ENCODE measurements around the gene CCDC107. TPM values are rescaled to one million over a fixed set of nuclear protein-coding genes. Genes with fewer than 3 reads are reported as not detected.

Gene CCDC107
- total and polyA plus RNA-seq, 2 experiments from 2014 or later = 6.9 to 18.4 TPM

DNA sequence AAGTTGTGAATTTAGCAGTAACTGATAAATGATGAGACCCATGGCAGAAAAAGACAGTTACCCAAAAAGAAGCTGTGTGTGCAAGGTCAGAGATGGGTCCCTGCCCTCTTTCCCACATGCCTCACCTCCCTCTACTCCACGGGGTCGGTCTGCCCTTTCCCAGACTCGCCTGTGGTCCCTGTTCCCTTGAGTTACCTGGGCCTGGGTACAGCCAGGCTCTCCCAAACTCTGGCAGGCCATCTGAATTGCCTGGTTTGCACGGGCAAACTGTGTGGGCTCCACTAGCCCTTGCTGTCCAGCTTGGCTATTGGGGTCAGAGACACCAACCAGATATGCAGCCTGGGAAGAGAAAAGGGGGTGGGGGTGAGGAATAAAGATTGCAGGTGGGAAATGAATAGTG lies 50.1 kb downstream of the CCDC107 start:
- no peak overlapping the region; the same call in 2 of the 3 replicates for H3K4me3 Mint-ChIP-seq
- DNase-seq (ENCODE audit: low spot score) (no peak), ATAC-seq (no peak)
- H3K36me3 Mint-ChIP-seq (ENCODE audit: low read depth) = peaks cover 63% of the 10 kb centered on the region
- H3K4me2 ChIP-seq = no peak overlapping the region
- H4K20me1 ChIP-seq (replicated peaks; ENCODE audit: insufficient read depth) = peaks cover 2% of the 10 kb centered on the region
- no peak overlapping the region for H3K27ac Mint-ChIP-seq
- no peaks in the 10 kb centered on the region for H3K4me1 ChIP-seq (ENCODE audit: insufficient read depth)
- no peak overlapping the region for H2AFZ ChIP-seq
- no peak overlapping the region for H3K4me3 ChIP-seq
- no peaks in the 10 kb centered on the region for H3K27me3 ChIP-seq (ENCODE audit: insufficient read depth)
- H3K79me2 ChIP-seq (replicated peaks; ENCODE audit: insufficient read depth) = no peaks in the 10 kb centered on the region
- no peaks in the 10 kb centered on the region for H3K4me1 Mint-ChIP-seq
- H3K36me3 ChIP-seq (ENCODE audit: insufficient read depth) = peaks cover 28% of the 10 kb centered on the region
- no peak overlapping the region for H3K27ac ChIP-seq (ENCODE audit: low read depth)
- H3K27me3 Mint-ChIP-seq (ENCODE audit: insufficient read depth, low read depth, poor library complexity) = peaks cover 7% of the 10 kb centered on the region
- TF ChIP-seq CREB1 (CRISPR knock-in tag; IDR thresholded peaks at IDR 0.05; ENCODE audit: low read depth) (no peak), EZH2phosphoT487 (IDR thresholded peaks at IDR 0.05; ENCODE audit: unreplicated experiment) (no peak)
- H3K9me2 ChIP-seq (ENCODE audit: insufficient read depth) = no peaks in the 10 kb centered on the region
- no peaks in the 10 kb centered on the region for H3K9me3 Mint-ChIP-seq
- 0 out of 2 replicates have a peak, but pooled peaks cover 2% of the 10 kb centered on the region for H3F3A ChIP-seq (replicated peaks; ENCODE audit: low read depth)

DNA sequence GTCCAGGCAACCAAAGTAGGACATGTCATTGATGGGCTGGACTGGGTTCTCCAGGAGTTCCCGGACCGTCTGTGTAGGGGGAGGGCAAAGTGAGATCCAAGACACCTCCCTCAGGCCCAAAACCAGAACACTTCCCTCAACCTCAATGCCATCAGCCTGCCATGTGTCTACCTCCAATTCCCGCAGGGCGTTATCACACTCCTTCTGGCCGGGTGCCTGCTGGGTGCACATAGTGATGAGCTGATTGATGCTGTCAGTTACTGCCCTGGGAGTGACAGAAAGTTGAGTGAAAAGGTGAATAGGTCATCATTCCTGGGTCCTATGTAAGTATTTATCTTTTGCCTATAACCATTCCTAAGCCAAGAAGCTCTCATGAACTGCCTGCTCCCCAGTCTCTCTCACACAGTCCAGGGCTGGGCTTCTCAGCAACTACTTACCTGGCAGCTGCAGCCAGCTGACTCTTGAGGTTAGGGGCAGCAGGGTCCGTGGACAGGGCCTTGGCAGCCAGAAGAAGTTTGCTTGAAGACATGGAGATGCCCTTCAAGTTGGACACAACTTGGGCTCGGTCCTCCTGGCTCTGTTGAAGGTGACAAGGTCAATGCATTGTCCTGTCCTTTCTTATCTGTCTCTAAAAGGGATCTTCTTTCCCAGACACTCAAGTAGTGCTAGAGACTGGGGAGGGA lies 52.9 kb downstream of the CCDC107 start:
- H3K27ac ChIP-seq (ENCODE audit: low read depth) = no peak overlapping the region
- peaks cover 47% of the 10 kb centered on the region for H3K36me3 ChIP-seq (ENCODE audit: insufficient read depth)
- Mint-ChIP-seq H3K4me1 (peaks cover 4% of the 10 kb centered on the region; the same call in 2 of the 3 replicates), H3K27ac (no peak overlapping the region), H3K9me3 (no peaks in the 10 kb centered on the region), H3K36me3 (ENCODE audit: low read depth) (peaks cover 82% of the 10 kb centered on the region), H3K27me3 (ENCODE audit: insufficient read depth, low read depth, poor library complexity) (peaks cover 6% of the 10 kb centered on the region), H3K4me3 (no peak overlapping the region)
- no peaks in the 10 kb centered on the region for H3K79me2 ChIP-seq (replicated peaks; ENCODE audit: insufficient read depth)
- H3K9me2 ChIP-seq (ENCODE audit: insufficient read depth) = no peaks in the 10 kb centered on the region
- H3K4me1 ChIP-seq (ENCODE audit: insufficient read depth) = no peaks in the 10 kb centered on the region
- ATAC-seq (no peak), DNase-seq (ENCODE audit: low spot score) (no peak)
- no peaks in the 10 kb centered on the region for H3K27me3 ChIP-seq (ENCODE audit: insufficient read depth)
- no peak overlapping the region for H3K4me2 ChIP-seq
- no peak overlapping the region for H3K4me3 ChIP-seq
- no peak overlapping the region for H2AFZ ChIP-seq
- H3F3A ChIP-seq (replicated peaks; ENCODE audit: low read depth) = 0 out of 2 replicates have a peak, but pooled peaks cover 3% of the 10 kb centered on the region
- H4K20me1 ChIP-seq (replicated peaks; ENCODE audit: insufficient read depth) = peaks cover 6% of the 10 kb centered on the region
- TF ChIP-seq POLR2AphosphoS5 (IDR thresholded peaks at IDR 0.05; ENCODE audit: low read depth) (no peak), STAT1 (IDR thresholded peaks at IDR 0.05; ENCODE audit: unreplicated experiment) (no peak), NANOG (IDR thresholded peaks at IDR 0.05; ENCODE audit: borderline replicate concordance) (no peak), EZH2phosphoT487 (IDR thresholded peaks at IDR 0.05; ENCODE audit: unreplicated experiment) (no peak), JUNB (IDR thresholded peaks at IDR 0.05; ENCODE audit: unreplicated experiment) (no peak), CREB1 (CRISPR knock-in tag; IDR thresholded peaks at IDR 0.05; ENCODE audit: low read depth) (no peak), EZH2 (IDR thresholded peaks at IDR 0.05; ENCODE audit: low read depth, unreplicated experiment) (no peak), ZNF331 (CRISPR knock-in tag; IDR thresholded peaks at IDR 0.05; ENCODE audit: low read depth) (no peak)
- TF ChIP-seq, protein P1, sequence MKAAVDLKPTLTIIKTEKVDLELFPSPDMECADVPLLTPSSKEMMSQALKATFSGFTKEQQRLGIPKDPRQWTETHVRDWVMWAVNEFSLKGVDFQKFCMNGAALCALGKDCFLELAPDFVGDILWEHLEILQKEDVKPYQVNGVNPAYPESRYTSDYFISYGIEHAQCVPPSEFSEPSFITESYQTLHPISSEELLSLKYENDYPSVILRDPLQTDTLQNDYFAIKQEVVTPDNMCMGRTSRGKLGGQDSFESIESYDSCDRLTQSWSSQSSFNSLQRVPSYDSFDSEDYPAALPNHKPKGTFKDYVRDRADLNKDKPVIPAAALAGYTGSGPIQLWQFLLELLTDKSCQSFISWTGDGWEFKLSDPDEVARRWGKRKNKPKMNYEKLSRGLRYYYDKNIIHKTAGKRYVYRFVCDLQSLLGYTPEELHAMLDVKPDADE (IDR thresholded peaks at IDR 0.05) = no peak
- TF ChIP-seq, protein P2, sequence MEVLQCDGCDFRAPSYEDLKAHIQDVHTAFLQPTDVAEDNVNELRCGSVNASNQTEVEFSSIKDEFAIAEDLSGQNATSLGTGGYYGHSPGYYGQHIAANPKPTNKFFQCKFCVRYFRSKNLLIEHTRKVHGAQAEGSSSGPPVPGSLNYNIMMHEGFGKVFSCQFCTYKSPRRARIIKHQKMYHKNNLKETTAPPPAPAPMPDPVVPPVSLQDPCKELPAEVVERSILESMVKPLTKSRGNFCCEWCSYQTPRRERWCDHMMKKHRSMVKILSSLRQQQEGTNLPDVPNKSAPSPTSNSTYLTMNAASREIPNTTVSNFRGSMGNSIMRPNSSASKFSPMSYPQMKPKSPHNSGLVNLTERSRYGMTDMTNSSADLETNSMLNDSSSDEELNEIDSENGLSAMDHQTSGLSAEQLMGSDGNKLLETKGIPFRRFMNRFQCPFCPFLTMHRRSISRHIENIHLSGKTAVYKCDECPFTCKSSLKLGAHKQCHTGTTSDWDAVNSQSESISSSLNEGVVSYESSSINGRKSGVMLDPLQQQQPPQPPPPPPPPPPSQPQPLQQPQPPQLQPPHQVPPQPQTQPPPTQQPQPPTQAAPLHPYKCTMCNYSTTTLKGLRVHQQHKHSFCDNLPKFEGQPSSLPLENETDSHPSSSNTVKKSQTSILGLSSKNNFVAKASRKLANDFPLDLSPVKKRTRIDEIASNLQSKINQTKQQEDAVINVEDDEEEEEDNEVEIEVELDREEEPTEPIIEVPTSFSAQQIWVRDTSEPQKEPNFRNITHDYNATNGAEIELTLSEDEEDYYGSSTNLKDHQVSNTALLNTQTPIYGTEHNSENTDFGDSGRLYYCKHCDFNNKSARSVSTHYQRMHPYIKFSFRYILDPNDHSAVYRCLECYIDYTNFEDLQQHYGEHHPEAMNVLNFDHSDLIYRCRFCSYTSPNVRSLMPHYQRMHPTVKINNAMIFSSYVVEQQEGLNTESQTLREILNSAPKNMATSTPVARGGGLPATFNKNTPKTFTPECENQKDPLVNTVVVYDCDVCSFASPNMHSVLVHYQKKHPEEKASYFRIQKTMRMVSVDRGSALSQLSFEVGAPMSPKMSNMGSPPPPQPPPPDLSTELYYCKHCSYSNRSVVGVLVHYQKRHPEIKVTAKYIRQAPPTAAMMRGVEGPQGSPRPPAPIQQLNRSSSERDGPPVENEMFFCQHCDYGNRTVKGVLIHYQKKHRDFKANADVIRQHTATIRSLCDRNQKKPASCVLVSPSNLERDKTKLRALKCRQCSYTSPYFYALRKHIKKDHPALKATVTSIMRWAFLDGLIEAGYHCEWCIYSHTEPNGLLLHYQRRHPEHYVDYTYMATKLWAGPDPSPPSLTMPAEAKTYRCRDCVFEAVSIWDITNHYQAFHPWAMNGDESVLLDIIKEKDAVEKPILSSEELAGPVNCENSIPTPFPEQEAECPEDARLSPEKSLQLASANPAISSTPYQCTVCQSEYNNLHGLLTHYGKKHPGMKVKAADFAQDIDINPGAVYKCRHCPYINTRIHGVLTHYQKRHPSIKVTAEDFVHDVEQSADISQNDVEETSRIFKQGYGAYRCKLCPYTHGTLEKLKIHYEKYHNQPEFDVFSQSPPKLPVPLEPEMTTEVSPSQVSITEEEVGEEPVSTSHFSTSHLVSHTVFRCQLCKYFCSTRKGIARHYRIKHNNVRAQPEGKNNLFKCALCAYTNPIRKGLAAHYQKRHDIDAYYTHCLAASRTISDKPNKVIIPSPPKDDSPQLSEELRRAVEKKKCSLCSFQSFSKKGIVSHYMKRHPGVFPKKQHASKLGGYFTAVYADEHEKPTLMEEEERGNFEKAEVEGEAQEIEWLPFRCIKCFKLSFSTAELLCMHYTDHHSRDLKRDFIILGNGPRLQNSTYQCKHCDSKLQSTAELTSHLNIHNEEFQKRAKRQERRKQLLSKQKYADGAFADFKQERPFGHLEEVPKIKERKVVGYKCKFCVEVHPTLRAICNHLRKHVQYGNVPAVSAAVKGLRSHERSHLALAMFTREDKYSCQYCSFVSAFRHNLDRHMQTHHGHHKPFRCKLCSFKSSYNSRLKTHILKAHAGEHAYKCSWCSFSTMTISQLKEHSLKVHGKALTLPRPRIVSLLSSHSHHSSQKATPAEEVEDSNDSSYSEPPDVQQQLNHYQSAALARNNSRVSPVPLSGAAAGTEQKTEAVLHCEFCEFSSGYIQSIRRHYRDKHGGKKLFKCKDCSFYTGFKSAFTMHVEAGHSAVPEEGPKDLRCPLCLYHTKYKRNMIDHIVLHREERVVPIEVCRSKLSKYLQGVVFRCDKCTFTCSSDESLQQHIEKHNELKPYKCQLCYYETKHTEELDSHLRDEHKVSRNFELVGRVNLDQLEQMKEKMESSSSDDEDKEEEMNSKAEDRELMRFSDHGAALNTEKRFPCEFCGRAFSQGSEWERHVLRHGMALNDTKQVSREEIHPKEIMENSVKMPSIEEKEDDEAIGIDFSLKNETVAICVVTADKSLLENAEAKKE (CRISPR knock-in tag; IDR thresholded peaks at IDR 0.05) = no peak
- TF ChIP-seq, protein P3, sequence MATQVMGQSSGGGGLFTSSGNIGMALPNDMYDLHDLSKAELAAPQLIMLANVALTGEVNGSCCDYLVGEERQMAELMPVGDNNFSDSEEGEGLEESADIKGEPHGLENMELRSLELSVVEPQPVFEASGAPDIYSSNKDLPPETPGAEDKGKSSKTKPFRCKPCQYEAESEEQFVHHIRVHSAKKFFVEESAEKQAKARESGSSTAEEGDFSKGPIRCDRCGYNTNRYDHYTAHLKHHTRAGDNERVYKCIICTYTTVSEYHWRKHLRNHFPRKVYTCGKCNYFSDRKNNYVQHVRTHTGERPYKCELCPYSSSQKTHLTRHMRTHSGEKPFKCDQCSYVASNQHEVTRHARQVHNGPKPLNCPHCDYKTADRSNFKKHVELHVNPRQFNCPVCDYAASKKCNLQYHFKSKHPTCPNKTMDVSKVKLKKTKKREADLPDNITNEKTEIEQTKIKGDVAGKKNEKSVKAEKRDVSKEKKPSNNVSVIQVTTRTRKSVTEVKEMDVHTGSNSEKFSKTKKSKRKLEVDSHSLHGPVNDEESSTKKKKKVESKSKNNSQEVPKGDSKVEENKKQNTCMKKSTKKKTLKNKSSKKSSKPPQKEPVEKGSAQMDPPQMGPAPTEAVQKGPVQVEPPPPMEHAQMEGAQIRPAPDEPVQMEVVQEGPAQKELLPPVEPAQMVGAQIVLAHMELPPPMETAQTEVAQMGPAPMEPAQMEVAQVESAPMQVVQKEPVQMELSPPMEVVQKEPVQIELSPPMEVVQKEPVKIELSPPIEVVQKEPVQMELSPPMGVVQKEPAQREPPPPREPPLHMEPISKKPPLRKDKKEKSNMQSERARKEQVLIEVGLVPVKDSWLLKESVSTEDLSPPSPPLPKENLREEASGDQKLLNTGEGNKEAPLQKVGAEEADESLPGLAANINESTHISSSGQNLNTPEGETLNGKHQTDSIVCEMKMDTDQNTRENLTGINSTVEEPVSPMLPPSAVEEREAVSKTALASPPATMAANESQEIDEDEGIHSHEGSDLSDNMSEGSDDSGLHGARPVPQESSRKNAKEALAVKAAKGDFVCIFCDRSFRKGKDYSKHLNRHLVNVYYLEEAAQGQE (IDR thresholded peaks at IDR 0.05; ENCODE audit: unreplicated experiment) = no peak
